Measurements from ENCODE around the gene TNRC6C. TPM values are rescaled to one million over a fixed set of nuclear protein-coding genes. Genes with fewer than 3 reads are reported as not detected.

TNRC6C gene
- total RNA-seq, 4 donors from 2014 or later = 5.3 to 15.4 (median 6.8) TPM

- no peak for TF ChIP-seq CTCF (IDR thresholded peaks at IDR 0.05)
- intact Hi-C loops (cut with DNase I; ENCODE audit: low total_unique reads) = no loop called here
- H3K4me3 ChIP-seq (ENCODE audit: low read depth, poor library complexity, severe bottlenecking) = no peak overlapping the region
- WGBS, 2 donors = 82 to 85% methylated on average over 26 to 28 of the region's 39 CpGs
- no peak for DNase-seq (ENCODE audit: low spot score in 2 of 2)
These were observed 166.8 kb downstream of the TNRC6C start for GRCh38 chr17:78125138-78125913.

- peak in 1 of 2 donors; percentile 88 for DNase-seq (ENCODE audit: low spot score in 2 of 2)
- no peak overlapping the region for H3K4me3 ChIP-seq (ENCODE audit: low read depth, poor library complexity, severe bottlenecking)
- intact Hi-C loops (cut with DNase I; ENCODE audit: low total_unique reads) = no loop called here
- 69 to 77% methylated on average over 8 to 15 of the region's 25 CpGs for WGBS, 2 donors
- TF ChIP-seq POLR2A (IDR thresholded peaks at IDR 0.05) (no peak), CTCF (IDR thresholded peaks at IDR 0.05) (no peak)
These were observed 167.7 kb downstream of the TNRC6C start for GRCh38 chr17:78125976-78126894.

- TF ChIP-seq CTCF (IDR thresholded peaks at IDR 0.05) (no peak), POLR2A (IDR thresholded peaks at IDR 0.05) (no peak)
- intact Hi-C loops (cut with DNase I; ENCODE audit: low total_unique reads) = no loop called here
- H3K4me3 ChIP-seq (ENCODE audit: low read depth, poor library complexity, severe bottlenecking) = no peak overlapping the region
- WGBS, 2 donors = 69 to 86% methylated on average over 5 to 6 of the region's 6 CpGs
- DNase-seq (ENCODE audit: low spot score in 2 of 2) = no peak
These were observed 168.4 kb downstream of the TNRC6C start for GRCh38 chr17:78126895-78127238.

GRCh38 chr17:78127239-78127887, 168.9 kb downstream of the TNRC6C start:
- DNase-seq (ENCODE audit: low spot score in 2 of 2) = peak in 1 of 2 donors; percentile 91
- TF ChIP-seq POLR2A (IDR thresholded peaks at IDR 0.05) (no peak), CTCF (IDR thresholded peaks at IDR 0.05) (no peak)
- 13% methylated on average over 20 to 25 of the region's 25 CpGs for WGBS, 2 donors
- H3K4me3 ChIP-seq (ENCODE audit: low read depth, poor library complexity, severe bottlenecking) = peak overlapping the region; percentile 65
- intact Hi-C loops (cut with DNase I; ENCODE audit: low total_unique reads) = no loop called here

- TF ChIP-seq POLR2A (IDR thresholded peaks at IDR 0.05) (no peak), CTCF (IDR thresholded peaks at IDR 0.05) (no peak)
- intact Hi-C loops (cut with DNase I; ENCODE audit: low total_unique reads) = no loop called here
- H3K4me3 ChIP-seq (ENCODE audit: low read depth, poor library complexity, severe bottlenecking) = peak overlapping the region; percentile 65
- DNase-seq (ENCODE audit: low spot score in 2 of 2) = peak in 1 of 2 donors; percentile 89
- 1% methylated on average over 23 to 26 of the region's 39 CpGs for WGBS, 2 donors
These were observed 169.5 kb downstream of the TNRC6C start for GRCh38 chr17:78127888-78128550.

All from lower leg skin (tissue), 4 donors.